GM12872 (cell line): ENCODE data around the gene C10orf120.
A peak's percentile ranks its signal among the peaks of the same experiment; 100 is the strongest.

ENCODE experiments used
- CTCF ChIP-seq: IDR thresholded peaks from 3 replicates; pipeline ENCODE4 v1.5.1; 2011; ENCODE audit warnings: low read depth, mild to moderate bottlenecking, low read length, moderate library complexity; ENCODE audit not compliant: insufficient read depth

C10orf120 gene

GRCh38 chr10:122703483-122704448, 4.1 kb upstream of the C10orf120 start:
- peak; percentile 84 for TF ChIP-seq CTCF

- TF ChIP-seq CTCF, result no peak
Measured at GRCh38 chr10:122702275-122702674, 2.6 kb upstream of the C10orf120 start.

GRCh38 chr10:122701652-122702051, 2.0 kb upstream of the C10orf120 start:
- TF ChIP-seq CTCF, result no peak

GRCh38 chr10:122696687-122697086, 3.0 kb downstream of the C10orf120 start:
- no peak for TF ChIP-seq CTCF

GRCh38 chr10:122692744-122693143, 6.9 kb downstream of the C10orf120 start:
- TF ChIP-seq CTCF, result no peak

GRCh38 chr10:122689146-122689820, 10.4 kb downstream of the C10orf120 start:
- no peak for TF ChIP-seq CTCF

- no peak for TF ChIP-seq CTCF
Measured at GRCh38 chr10:122688293-122688989, 11.2 kb downstream of the C10orf120 start.
